HG03097 (cell line): ENCODE measurements around the gene SAMMSON.

ENCODE experiments used
- ATAC-seq: cut with Tn5 transposase; IDR thresholded peaks from one replicate; pipeline ENCODE4 v1.9.1; 2021; ENCODE audit not compliant: unreplicated experiment, low FRiP score

Gene SAMMSON

DNA sequence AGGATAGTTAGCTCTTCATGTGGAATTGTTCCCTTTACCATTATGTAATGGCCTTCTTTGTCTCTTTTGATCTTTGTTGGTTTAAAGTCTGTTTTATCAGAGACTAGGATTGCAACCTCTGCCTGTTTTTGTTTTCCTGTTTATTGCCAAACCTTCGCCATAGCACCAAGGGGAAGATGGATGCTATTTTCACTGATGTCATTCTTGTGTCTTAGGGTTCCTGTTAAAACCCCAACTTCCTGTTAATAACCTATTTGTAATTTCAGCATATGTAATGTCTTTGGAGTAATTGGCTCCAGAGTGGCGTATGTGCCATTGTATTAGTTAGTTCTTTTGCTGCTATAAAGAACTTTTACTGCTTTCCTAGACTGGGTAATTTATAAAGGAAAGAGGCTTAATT is 10.8 kb downstream of the SAMMSON start:
- no peak for ATAC-seq

- no peak for ATAC-seq
These were observed 12.0 kb downstream of the SAMMSON start for GRCh38 chr3:70011582-70011981.

- ATAC-seq = no peak
These were observed 21.6 kb downstream of the SAMMSON start for GRCh38 chr3:70020906-70021660.

GRCh38 chr3:70028361-70028760 is 28.8 kb downstream of the SAMMSON start:
- ATAC-seq = no peak

DNA sequence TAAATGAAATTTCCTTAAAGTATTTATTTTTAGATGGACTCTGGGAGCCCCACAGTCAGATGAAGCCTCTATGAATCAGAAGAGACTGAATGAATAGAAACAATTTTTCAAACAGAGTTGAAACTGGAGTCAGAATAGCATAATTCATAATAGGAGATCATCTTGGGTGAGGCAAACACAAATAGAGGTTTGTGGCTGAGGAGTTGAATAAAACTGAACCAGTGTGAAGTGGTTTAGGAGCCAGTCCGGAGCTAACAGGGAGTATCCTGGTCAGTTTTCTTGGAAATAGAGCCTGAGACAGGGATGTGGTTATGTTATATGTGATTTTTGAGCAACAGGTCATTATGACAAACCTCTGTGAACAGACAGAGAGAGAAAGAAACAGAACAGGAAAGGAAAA is 39.2 kb downstream of the SAMMSON start:
- ATAC-seq = no peak

DNA sequence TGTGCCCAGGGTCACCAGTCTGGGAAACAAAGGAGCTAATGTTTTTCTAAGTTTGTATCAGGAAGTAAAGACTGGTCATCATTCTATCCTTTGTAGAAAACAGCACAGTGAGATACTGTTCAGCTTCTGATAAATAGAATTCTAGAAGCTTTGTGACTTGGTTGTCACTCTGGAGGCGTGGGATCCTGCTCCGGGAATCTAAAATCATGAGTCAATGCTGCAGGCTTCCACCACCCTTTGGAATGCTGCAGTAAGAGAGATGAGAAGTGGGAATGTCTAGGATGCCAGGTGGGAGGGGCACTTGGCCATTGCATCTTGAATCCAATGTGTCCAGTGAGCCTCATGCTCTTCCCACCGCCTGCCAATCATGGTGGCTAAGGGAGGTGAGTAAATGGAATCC is 40.9 kb downstream of the SAMMSON start:
- ATAC-seq = no peak

- ATAC-seq = no peak
These were observed 43.1 kb downstream of the SAMMSON start for GRCh38 chr3:70042641-70043040.

GRCh38 chr3:70049761-70050160 is 50.2 kb downstream of the SAMMSON start:
- no peak for ATAC-seq

DNA sequence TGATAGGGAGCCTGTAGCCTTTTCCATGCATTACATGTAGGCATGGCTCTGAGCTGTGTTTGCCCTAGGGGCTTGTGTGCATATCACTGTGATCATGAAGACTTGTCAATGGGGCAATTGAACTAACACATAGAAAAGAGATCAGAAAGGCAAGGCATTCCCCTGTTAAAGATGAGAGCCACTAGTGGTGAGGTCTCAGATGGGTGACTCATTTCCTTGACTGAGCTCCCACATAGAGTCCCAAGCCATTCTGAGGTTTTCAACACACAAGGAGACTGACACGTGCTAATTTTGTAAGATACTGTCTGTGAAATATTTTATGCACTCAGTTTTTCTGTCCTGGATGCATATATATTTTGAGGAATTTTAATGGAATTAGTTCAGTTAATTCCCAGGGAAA is 53.8 kb downstream of the SAMMSON start:
- no peak for ATAC-seq

GRCh38 chr3:70056081-70056480 is 56.5 kb downstream of the SAMMSON start:
- no peak for ATAC-seq

DNA sequence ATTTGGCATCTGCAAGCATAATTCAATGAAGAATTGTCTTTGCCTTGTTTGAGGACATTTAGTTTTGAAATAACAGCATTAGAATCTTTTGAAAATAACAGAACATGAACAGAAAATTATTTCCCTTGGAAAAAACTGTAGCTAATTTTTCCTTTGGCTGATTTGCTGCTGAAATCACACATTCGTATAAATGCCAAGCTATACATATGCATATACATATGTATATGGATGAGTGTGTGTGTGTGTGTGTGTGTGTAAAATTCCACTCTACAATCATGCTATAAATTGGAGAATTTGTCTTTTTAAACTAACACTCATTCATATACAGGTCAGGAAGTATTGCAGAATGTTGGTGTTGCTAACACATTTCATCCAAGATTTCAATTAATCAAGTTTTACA is 57.9 kb downstream of the SAMMSON start:
- no peak for ATAC-seq

DNA sequence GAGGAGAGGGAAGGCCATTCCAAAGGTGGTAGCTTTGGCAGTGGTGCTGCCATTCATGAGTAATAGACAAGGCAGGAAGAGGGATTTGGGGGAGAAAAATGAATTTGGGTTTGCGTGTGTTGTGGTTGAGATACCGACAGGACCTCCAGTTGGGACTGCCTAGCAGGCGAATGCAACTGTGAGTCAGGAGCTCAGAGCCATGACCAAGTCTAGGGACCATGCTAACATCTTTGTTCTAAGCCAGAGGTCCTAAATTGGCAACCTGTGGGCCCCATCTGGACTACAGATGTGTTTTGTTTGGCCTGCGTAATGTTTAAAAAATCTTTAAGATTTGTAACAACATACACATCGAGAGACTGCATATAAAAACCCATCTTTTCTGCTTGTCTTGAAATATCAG is 61.6 kb downstream of the SAMMSON start:
- no peak for ATAC-seq

DNA sequence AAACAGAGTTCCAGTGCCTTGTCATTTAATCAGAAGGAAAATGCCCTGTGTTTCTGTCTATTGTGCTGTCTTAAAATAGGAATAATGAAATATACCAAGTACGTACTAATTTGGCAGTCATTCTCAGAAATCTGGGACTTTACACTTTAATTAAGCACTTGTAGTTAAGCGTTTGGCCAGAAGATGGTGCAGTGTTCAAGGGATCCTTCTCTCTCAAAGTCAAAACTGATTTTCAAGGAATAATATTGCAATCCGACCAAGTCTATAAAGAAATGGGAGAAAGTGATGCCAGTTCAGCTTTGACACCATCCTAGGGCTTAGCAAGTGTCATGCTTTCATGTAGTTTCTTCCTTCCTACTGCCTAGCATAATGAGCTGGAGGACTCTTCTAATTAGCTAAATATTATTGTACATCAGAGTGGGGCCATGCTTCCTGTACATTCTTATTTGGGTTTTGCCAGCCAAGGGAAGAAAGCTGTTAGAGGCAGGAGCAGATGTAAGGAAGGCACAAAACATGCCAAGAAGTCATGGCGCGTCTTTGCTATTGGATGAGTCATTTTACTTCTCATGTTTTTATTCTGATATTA is 64.8 kb downstream of the SAMMSON start:
- ATAC-seq = no peak

DNA sequence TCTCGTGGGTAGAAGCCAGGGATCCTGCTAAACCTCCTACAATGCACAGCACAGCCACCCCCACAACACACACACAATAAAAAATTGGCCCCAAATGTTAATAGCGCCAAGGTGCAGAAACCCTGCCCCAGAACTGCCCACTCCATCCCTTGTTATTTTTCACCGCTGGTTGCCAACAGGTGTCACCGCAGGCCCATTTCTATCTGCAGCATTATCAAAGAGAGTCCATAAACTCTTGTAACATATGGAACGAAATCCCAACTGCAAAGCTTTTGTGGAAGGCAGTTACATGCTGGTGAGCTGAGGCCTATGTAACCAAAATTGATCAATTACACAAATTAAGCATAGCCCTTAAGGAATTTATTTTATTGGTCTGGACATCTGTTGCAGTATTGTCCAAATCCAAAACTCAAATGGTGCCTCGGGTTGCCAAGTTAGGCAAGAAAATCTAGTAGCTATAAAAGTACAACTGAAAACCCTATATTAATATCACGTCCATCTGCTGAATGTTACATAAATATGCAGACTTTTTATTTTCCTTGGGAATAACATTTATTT is 66.2 kb downstream of the SAMMSON start:
- no peak for ATAC-seq

- no peak for ATAC-seq
These were observed 68.5 kb downstream of the SAMMSON start for GRCh38 chr3:70067860-70068521.

DNA sequence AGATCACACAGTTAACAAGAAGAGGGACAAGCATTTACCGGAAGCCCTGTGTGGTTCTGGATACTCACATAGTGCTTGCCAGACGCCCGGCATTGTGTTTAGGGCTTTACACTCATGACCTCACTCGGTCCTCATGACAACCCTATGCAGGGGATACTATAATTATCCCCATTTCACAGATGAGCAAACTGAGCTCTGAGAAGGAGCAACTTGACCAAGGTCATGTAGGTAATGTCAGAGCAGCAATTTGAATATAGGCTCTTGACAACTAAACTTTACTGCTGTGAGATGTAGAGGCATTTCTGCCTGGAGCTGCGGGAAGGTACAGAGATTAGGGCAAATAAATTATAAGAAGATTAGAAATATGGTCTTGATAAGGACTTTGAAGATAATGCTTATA is 70.0 kb downstream of the SAMMSON start:
- no peak for ATAC-seq

GRCh38 chr3:70071138-70071537 is 71.6 kb downstream of the SAMMSON start:
- ATAC-seq = no peak

- ATAC-seq = no peak
These were observed 72.6 kb downstream of the SAMMSON start for GRCh38 chr3:70072180-70072579.

GRCh38 chr3:70072754-70073153 is 73.2 kb downstream of the SAMMSON start:
- ATAC-seq = no peak

DNA sequence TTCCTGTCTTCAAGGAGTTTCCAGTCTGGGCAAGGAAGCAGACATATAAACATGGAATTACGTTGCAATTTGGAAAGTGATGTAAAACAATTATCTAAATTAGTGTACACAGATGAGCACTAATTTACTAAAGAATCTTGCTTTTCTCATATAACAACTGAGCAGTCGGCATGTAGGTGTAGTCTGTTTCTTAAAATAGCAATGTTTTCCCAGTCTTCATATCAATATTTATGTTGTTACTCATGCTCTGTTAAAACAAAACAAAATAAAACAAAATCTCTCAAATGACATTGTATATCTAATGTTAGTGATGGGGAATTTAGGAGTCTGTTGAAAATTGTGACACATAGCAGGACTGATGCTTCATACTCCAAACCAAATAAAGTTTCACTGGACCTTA is 75.6 kb downstream of the SAMMSON start:
- no peak for ATAC-seq

- ATAC-seq = no peak
These were observed 76.9 kb downstream of the SAMMSON start for GRCh38 chr3:70076396-70076795.

DNA sequence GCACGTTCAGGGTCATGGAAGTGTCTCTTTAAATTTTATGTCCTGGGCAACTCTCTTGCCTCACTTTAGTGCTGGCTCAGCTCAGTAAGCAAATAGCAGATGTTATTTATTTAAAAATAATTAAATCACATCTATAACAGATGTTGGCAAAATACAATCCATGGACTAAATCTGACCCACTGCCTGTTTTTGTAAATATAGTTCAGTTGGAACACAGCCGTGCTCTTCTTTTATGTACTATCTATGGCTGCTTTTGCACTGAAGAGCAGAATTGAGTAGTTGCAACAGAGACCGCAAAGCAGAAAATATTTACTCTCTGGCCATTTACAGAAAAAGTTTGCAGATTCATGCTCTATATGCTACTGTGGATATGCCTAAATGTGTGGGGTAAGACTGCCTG is 79.2 kb downstream of the SAMMSON start:
- ATAC-seq = no peak
